BE2C (cell line): ENCODE results near the gene VWA3B.
"Not testable (repeated sequence)": the region's sequence is repeated elsewhere in the genome, so short reads cannot be mapped to it uniquely, and the experiment has no call there.

Source experiments
- DNase-seq: peaks from one replicate; pipeline ENCODE4 v3.0.0-alpha.2; 2020
- H3K27me3 ChIP-seq: fragments of 250-450 bp; sonication (Bioruptor Pico); 2 replicates; pipeline ENCODE4 v1.5.1; 2020; ENCODE audit warnings: mild to moderate bottlenecking
- H3K36me3 ChIP-seq: fragments of 250-450 bp; sonication (Bioruptor Pico); 2 replicates; pipeline ENCODE4 v1.5.1; 2020; ENCODE audit warnings: mild to moderate bottlenecking
- H3K4me1 ChIP-seq: fragments of 250-450 bp; sonication (Bioruptor Pico); 2 replicates; pipeline ENCODE4 v1.5.1; 2020
- H3K4me3 ChIP-seq: 2 replicates; pipeline ENCODE4 v1.5.1; 2011; ENCODE audit warnings: low read depth, low read length
- H3K9me3 ChIP-seq: fragments of 250-450 bp; sonication (Bioruptor Pico); 2 replicates; pipeline ENCODE4 v1.5.1; 2020
- TF ChIP-seq, protein P1 (sequence below): IDR thresholded peaks from 2 replicates; pipeline ENCODE4 v1.5.1; 2012; ENCODE audit warnings: mild to moderate bottlenecking, low read depth, low read length

Gene VWA3B

DNA sequence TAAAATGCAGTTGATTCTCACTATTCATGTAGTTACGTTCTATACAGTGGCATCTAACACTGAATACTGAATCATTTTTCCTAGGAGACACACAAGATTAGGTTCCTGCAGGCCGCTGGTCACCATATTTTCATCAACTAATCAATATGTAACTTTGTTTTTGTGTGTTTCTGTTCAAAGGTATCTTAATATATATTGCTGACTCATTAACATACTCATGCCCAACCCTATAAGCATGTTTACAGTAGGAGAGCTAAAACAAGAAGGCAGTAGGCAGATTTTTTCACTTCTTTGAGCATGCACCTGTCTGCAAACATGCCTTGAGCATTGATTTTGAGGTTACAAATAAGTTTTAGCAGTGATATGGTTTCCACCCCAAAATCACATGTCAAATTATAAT lies 229.0 kb downstream of the VWA3B start:
- H3K4me1 ChIP-seq: no peaks in the 10 kb centered on the region
- H3K9me3 ChIP-seq: no peaks in the 10 kb centered on the region

DNA sequence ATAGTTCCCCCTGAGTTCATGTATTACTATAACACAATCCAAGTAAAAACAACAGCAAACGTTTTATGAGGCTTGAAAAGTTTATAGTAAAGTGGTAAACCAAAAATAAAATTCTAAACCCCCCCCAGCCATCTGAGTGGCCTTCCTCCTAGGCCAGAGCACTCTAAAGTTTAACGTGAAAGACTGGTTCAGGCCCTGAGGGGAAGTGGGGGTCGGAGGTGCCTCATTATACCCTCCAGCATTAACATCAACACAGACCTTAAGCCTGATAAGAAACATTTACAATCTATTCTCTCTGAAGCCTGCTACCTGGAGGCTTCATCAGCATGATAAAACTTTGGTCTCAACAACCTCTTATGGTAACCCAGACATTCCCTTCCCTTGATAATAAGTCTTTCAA lies 230.2 kb downstream of the VWA3B start:
- no peaks in the 10 kb centered on the region for H3K27me3 ChIP-seq
- no peaks in the 10 kb centered on the region for H3K36me3 ChIP-seq
- no peak overlapping the region for H3K4me3 ChIP-seq
- no peak for DNase-seq
- H3K9me3 ChIP-seq: no peaks in the 10 kb centered on the region
- H3K4me1 ChIP-seq: no peaks in the 10 kb centered on the region
- TF ChIP-seq, protein P1, sequence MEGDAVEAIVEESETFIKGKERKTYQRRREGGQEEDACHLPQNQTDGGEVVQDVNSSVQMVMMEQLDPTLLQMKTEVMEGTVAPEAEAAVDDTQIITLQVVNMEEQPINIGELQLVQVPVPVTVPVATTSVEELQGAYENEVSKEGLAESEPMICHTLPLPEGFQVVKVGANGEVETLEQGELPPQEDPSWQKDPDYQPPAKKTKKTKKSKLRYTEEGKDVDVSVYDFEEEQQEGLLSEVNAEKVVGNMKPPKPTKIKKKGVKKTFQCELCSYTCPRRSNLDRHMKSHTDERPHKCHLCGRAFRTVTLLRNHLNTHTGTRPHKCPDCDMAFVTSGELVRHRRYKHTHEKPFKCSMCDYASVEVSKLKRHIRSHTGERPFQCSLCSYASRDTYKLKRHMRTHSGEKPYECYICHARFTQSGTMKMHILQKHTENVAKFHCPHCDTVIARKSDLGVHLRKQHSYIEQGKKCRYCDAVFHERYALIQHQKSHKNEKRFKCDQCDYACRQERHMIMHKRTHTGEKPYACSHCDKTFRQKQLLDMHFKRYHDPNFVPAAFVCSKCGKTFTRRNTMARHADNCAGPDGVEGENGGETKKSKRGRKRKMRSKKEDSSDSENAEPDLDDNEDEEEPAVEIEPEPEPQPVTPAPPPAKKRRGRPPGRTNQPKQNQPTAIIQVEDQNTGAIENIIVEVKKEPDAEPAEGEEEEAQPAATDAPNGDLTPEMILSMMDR: no peak

More for the DNA sequence above, 229.0 kb downstream of the VWA3B start:
- no peak overlapping the region for H3K4me3 ChIP-seq
- DNase-seq: no peak
- TF ChIP-seq, protein P1: no peak
- H3K27me3 ChIP-seq: no peaks in the 10 kb centered on the region
- no peaks in the 10 kb centered on the region for H3K36me3 ChIP-seq

DNA sequence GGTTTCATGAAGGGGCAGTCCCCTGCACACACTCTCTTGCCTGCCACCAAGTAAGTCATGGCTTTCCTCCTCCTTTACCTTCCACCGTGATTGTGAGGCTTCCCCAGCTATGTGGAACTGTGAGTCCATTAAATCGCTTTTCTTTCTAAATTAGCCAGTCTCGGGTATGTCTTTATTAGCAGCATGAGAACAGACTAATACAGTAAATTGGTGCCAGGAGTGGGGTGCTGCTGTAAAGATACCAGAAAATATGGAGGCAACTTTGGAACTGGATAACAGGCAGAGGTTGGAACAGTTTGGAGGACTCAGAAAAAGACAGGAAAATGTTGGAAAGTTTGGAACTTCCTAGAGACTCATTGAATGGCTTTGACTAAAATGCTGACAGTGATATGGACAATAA lies 233.2 kb downstream of the VWA3B start:
- DNase-seq, H3K4me1 ChIP-seq, H3K4me3 ChIP-seq, H3K36me3 ChIP-seq, H3K9me3 ChIP-seq, H3K27me3 ChIP-seq: not testable (repeated sequence)

DNA sequence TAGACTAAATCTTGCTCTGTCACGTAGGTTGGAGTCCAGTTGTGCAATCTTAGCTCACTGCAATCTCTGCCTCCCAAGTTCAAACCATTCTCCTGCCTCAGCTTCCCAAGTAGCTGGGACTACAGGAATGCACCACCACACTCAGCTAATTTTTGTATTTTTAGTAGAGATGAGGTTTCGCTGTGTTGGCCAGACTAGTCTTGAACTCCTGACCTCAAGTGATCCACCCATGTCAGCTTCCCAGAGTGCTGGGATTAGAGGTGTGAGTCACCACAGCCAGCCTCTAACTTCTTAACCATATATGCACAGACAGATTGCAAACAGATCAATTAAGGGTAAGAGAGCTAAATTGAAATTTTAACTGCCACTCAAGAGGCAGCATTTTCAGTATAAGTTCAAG lies 237.2 kb downstream of the VWA3B start:
- no peaks in the 10 kb centered on the region for H3K4me1 ChIP-seq
- no peak for DNase-seq
- H3K9me3 ChIP-seq: no peaks in the 10 kb centered on the region
- no peaks in the 10 kb centered on the region for H3K36me3 ChIP-seq
- TF ChIP-seq, protein P1: no peak
- H3K27me3 ChIP-seq: no peaks in the 10 kb centered on the region
- H3K4me3 ChIP-seq: no peak overlapping the region

DNA sequence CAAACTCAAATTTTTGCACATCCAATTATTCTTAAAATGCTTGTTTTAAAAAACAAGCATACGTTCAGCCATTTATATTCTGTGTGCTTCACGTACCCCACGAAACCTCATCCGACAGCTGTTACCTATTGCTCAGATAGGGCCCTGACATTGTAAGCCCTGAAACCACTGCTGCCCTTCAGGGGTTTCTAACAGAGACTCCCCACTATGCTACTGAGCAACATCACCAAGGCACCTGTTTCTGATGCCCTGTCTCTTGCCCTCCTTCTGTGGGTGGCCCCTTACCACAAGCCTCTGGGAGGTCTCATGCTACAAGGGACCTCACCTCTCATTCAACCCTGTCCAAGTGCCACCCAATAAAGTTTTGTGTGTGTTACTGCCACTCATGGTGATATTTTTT lies 240.8 kb downstream of the VWA3B start:
- Histone ChIP-seq H3K36me3 (no peaks in the 10 kb centered on the region), H3K4me3 (no peak overlapping the region), H3K27me3 (no peaks in the 10 kb centered on the region), H3K4me1 (no peaks in the 10 kb centered on the region), H3K9me3 (no peaks in the 10 kb centered on the region)
- TF ChIP-seq, protein P1: no peak
- DNase-seq: no peak

DNA sequence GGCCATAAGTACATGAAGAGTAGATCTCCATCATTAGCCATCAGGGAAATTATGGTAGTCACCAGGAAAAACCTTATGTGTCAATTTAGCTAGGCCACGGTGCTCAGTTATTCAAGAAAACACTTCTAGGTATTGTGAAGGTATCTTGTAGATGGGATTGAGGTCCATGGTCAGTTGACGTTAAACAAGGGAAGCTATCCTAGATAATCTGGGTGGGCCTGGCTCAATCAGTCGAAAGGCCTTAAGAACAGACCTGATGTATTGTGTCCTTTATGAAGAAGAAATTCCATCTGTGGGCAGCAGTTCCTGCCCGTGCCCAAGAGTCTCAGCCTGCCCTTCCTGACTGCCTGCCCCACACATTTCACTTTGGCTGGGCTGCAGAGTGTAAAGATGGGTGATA lies 242.6 kb downstream of the VWA3B start:
- Histone ChIP-seq H3K9me3 (no peaks in the 10 kb centered on the region), H3K27me3 (no peaks in the 10 kb centered on the region), H3K4me1 (no peaks in the 10 kb centered on the region), H3K4me3 (no peak overlapping the region), H3K36me3 (no peaks in the 10 kb centered on the region)
- TF ChIP-seq, protein P1: no peak
- DNase-seq: no peak

DNA sequence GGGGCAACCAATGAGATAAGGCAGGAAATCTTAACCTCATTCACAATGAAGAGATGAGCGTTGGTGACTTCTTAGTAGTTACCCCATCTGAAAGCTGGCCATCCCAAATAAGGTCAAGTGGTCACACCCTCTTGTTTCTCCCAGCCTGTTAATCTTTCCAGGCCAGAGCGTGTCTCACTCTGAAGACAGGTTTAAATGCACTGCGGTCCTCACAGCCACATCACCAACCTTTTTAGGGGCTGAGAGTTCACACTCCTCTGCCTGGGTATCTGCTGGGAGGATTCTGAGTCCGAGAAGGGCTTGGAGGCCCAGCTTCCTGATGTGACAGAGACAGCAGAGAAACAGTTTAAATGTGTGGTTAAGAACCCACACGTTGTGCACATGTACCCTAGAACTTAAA lies 246.0 kb downstream of the VWA3B start:
- DNase-seq: no peak
- Histone ChIP-seq H3K27me3 (no peaks in the 10 kb centered on the region), H3K4me3 (no peak overlapping the region), H3K9me3 (no peaks in the 10 kb centered on the region), H3K36me3 (no peaks in the 10 kb centered on the region), H3K4me1 (no peaks in the 10 kb centered on the region)
- TF ChIP-seq, protein P1: no peak
